ENCODE data around the gene SENP5.

Gene SENP5

DNA sequence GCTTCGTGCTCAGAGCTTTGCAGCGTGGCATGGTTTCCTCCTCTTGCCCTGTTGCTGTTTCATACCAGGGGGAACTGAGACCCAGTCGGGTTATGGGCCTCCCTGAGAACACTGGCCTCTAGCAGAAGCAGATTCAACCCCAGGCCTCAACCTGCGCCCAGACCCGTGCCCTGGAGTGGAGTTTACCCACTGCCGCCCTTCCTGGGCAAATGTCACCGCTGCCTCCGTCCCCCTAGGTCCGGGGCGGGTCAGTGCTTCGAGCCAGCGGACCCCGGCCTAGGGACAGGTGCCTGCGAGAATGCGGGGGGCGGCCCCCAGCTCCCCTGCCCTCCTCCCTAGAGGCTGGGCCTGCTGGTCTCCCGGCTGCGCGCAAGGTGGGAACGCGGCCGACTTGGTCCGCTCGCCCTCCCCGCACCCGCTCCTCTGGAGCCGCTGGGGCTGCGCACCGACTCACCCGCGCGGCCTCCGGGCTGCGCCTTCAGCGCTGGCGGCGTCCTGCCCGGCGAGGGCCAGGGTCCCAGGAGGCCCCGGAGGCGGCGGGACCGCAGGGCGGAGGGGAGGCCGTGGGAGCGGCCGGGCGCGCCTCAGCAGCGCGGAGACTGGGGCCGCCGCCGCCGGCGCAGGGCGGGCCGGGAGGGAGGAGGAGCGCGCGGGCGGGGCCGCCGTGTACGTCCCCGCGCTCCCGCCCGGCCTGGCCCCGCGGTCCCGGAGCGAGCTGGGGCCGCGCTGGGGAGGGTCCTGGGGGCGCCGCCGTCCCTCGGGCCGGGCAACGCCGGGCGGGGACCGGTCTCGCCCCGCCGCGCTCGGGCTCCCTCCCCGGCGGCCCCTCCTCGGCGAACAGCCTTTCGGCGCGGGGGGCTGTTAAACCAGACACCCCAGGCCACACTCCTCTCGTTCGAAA lies 100.8 kb downstream of the SENP5 start, which contains the start of gene PIGZ:
PIGZ (minus strand) TSS at position 601 of the 901 bp plus-strand sequence. CDS start 16,802 bp downstream, outside the sequence.
- H3K4me3 Mint-ChIP-seq, result peak within 1 kb of the TSS; percentile 72 to 83 (median 80)
- no peaks in the 10 kb centered on the region for H3K36me3 Mint-ChIP-seq (ENCODE audit: low read depth)
- no peaks in the 10 kb centered on the region for H3K9me3 Mint-ChIP-seq
- peaks cover 59% of the 10 kb centered on the region for H3K27me3 Mint-ChIP-seq (ENCODE audit: low read depth)
- TF ChIP-seq CTCF (IDR thresholded peaks at IDR 0.05; ENCODE audit: unreplicated experiment in 3 of 3), result no peak
- H3K27ac Mint-ChIP-seq, result no peak within 1 kb of the TSS
- no peaks in the 10 kb centered on the region for H3K4me1 Mint-ChIP-seq

DNA sequence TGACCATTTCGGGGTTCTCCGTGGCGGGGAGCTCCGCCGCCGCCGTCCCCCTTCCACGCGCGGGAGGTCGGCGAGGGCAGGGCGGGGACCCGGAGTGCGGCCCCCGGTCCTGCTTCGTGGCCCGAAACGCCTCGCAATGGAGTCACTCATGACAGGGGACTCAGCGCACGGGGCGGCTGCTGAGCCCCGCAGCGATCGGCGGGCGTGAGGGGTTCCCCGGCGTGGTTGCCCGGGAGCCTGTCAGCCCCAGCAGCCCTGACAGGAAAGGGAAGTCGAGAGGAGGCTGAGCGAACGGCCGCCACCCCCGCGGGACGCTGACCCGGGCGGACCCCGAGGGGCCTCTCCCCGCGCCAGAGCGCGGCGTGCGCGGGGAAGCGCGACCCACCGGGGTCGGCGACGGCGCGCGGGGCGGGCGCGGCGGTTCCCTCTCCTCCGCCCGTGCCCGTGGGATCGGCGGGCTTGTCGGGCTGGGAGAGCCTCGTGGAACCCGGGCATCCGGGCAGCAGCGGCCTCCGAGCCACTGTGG lies 101.5 kb downstream of the SENP5 start:
- Mint-ChIP-seq H3K9me3 (no peaks in the 10 kb centered on the region), H3K27me3 (ENCODE audit: low read depth) (peaks cover 59% of the 10 kb centered on the region), H3K27ac (no peak overlapping the region)

GRCh38 chr3:196969660-196970546 lies 102.2 kb downstream of the SENP5 start:
- peaks cover 53% of the 10 kb centered on the region for H3K27me3 Mint-ChIP-seq (ENCODE audit: low read depth)
- H3K9me3 Mint-ChIP-seq, result no peaks in the 10 kb centered on the region
- peak overlapping the region; percentile 82 to 87 (median 85) for H3K4me3 Mint-ChIP-seq
- H3K36me3 Mint-ChIP-seq (ENCODE audit: low read depth), result no peaks in the 10 kb centered on the region
- TF ChIP-seq CTCF (IDR thresholded peaks at IDR 0.05; ENCODE audit: unreplicated experiment in 3 of 3), result peak; percentile 70 to 84 (median 74)
- H3K4me1 Mint-ChIP-seq, result no peaks in the 10 kb centered on the region
- H3K27ac Mint-ChIP-seq, result no peak overlapping the region

More for the DNA sequence above, 101.5 kb downstream of the SENP5 start:
- Mint-ChIP-seq H3K4me1 (no peaks in the 10 kb centered on the region), H3K36me3 (ENCODE audit: low read depth) (no peaks in the 10 kb centered on the region), H3K4me3 (peak overlapping the region; percentile 39 to 70 (median 70))
- no peak for TF ChIP-seq CTCF (IDR thresholded peaks at IDR 0.05; ENCODE audit: unreplicated experiment in 3 of 3)

DNA sequence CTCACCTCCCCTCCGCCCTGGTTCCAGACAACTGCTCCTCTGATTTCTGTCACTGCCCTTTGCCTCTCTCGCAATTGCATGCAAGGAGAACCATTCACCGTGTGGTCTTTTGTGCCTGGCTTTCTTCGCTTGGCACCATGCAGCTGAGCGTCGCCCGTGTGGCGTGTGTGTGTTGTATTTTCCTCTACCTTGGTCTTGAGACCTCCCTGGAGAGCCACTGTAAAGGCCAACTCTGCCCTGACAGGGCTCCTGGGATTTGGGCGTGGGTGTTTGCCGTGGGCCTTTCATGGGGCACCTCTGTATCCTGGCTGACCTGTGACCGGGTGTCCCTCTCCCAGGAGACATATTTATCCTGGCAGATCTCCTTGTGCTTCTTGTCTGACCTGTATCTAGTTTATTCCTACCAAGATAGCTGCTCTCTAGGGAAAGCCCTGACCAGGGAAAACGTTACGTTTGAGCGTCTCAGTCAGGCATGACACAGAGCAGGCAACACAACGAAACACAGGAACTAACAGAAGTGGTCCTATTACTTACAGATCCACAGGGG lies 102.9 kb downstream of the SENP5 start:
- Mint-ChIP-seq H3K27me3 (ENCODE audit: low read depth) (peaks cover 46% of the 10 kb centered on the region), H3K27ac (no peak overlapping the region), H3K4me3 (peak overlapping the region; percentile 82 to 87 (median 85)), H3K9me3 (no peaks in the 10 kb centered on the region), H3K36me3 (ENCODE audit: low read depth) (no peaks in the 10 kb centered on the region), H3K4me1 (no peaks in the 10 kb centered on the region)
- no peak for TF ChIP-seq CTCF (IDR thresholded peaks at IDR 0.05; ENCODE audit: unreplicated experiment in 3 of 3)

- H3K27me3 Mint-ChIP-seq (ENCODE audit: low read depth), result peaks cover 40% of the 10 kb centered on the region
- H3K4me3 Mint-ChIP-seq, result peak overlapping the region; percentile 32 to 87 (median 85)
- no peak for TF ChIP-seq CTCF (IDR thresholded peaks at IDR 0.05; ENCODE audit: unreplicated experiment in 3 of 3)
- H3K9me3 Mint-ChIP-seq, result no peaks in the 10 kb centered on the region
- no peaks in the 10 kb centered on the region for H3K36me3 Mint-ChIP-seq (ENCODE audit: low read depth)
- no peaks in the 10 kb centered on the region for H3K4me1 Mint-ChIP-seq
- H3K27ac Mint-ChIP-seq, result no peak overlapping the region
Measured at GRCh38 chr3:196971094-196971698, 103.5 kb downstream of the SENP5 start.
